ENCODE data around the gene GLG1. TPM values are rescaled to one million over a fixed set of nuclear protein-coding genes. Genes with fewer than 3 reads are reported as not detected.

GLG1 gene
- total RNA-seq, 4 donors from 2014 or later, result 77.0 to 154 (median 127) TPM

DNA sequence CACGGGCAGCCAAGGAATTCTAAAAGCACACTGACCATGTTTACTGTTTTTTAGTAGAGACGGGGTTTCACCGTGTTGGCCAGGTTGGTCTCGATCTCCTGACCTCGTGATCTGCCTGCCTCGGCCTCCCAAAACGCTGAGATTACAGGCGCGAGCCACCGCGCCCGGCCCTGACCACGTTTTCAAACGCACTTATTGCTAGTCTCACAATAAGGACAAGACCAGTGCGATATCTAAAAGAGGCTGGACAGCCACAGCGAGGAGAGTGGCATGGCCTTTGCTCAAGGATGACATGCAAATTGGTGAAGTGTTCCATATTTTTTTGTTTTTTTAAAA, 150.7 kb downstream of the GLG1 start:
- WGBS, 2 donors (ENCODE audit: low coverage in 1 of 2), result 97 to 100% methylated on average over 11 to 16 of the region's 16 CpGs
- no peaks in the 10 kb centered on the region for H3K27me3 ChIP-seq
- TF ChIP-seq POLR2AphosphoS5 (IDR thresholded peaks at IDR 0.05) (no peak), EP300 (IDR thresholded peaks at IDR 0.05; ENCODE audit: low read depth) (no peak), POLR2A (IDR thresholded peaks at IDR 0.05) (no peak)
- TF ChIP-seq, protein P1, sequence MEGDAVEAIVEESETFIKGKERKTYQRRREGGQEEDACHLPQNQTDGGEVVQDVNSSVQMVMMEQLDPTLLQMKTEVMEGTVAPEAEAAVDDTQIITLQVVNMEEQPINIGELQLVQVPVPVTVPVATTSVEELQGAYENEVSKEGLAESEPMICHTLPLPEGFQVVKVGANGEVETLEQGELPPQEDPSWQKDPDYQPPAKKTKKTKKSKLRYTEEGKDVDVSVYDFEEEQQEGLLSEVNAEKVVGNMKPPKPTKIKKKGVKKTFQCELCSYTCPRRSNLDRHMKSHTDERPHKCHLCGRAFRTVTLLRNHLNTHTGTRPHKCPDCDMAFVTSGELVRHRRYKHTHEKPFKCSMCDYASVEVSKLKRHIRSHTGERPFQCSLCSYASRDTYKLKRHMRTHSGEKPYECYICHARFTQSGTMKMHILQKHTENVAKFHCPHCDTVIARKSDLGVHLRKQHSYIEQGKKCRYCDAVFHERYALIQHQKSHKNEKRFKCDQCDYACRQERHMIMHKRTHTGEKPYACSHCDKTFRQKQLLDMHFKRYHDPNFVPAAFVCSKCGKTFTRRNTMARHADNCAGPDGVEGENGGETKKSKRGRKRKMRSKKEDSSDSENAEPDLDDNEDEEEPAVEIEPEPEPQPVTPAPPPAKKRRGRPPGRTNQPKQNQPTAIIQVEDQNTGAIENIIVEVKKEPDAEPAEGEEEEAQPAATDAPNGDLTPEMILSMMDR (IDR thresholded peaks at IDR 0.05), result no peak
- peak overlapping the region in 1 of 4 donors; percentile 30 for H3K27ac ChIP-seq
- DNase-seq, result no peak
- no peaks in the 10 kb centered on the region for H3K4me1 ChIP-seq
- intact Hi-C loops (cut with DNase I; ENCODE audit: low total_unique reads), result no loop called here
- in situ Hi-C loops (cut with MboI; ENCODE audit: low pct_ligation_motif_present in 1 of 4, low pct_unique_long_range_greater_than_20kb in 1 of 4, low sequenced_read_pairs in 3 of 4), result loop anchor here in 2 of 4 donors (25.0 kb wide), 1 partner anchor 156 kb away; the partner anchor contains the start of gene GLG1 (in 2 of the 2)
- peaks cover 0 to 65% (median 15%) of the 10 kb centered on the region in 4 donors for H3K36me3 ChIP-seq
- no peaks in the 10 kb centered on the region for H3K9me3 ChIP-seq
- H3K4me3 ChIP-seq, result no peak overlapping the region

DNA sequence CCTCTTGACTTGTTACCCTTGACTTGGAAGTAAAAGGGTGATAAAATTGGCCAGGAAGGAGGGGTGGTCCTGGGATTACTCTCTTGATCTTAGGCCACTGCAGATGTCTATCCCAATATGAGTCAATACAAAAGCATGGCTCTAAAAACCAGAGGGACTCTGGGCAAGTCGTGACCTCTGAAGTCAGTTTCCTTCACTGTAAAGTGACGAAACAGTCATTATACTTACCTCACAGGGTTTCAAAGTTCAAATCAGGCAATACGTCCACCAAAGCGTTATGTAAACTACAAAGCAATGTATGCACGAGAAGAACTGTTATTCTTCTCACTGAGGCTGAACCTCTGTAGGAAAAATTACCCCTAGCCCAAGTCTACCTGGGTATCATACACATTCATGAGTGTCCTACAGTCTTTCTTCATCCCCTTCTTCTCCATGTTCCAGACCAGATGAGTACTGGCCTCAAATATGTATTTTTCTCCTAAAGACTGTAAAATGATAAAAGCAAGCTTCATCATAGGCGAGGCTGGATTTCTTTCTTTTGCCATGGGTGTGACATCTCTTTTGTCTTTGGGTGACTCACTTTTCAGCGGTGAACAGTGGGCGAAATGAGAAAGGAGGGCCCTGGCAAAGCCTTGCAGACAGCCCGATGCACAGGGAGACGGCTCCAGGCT, 151.2 kb downstream of the GLG1 start:
- no peak for TF ChIP-seq POLR2AphosphoS5 (IDR thresholded peaks at IDR 0.05)
- TF ChIP-seq EP300 (IDR thresholded peaks at IDR 0.05; ENCODE audit: low read depth), result no peak
- TF ChIP-seq, protein P1 (IDR thresholded peaks at IDR 0.05), result no peak
- TF ChIP-seq POLR2A (IDR thresholded peaks at IDR 0.05), result no peak
- H3K27ac ChIP-seq, result no peak overlapping the region
- H3K4me1 ChIP-seq, result no peaks in the 10 kb centered on the region
- intact Hi-C loops (cut with DNase I; ENCODE audit: low total_unique reads) (no loop called here), in situ Hi-C loops (cut with MboI; ENCODE audit: low pct_ligation_motif_present in 1 of 4, low pct_unique_long_range_greater_than_20kb in 1 of 4, low sequenced_read_pairs in 3 of 4) (loop anchor here in 2 of 4 donors (25.0 kb wide), 1 partner anchor 157 kb away; the partner anchor contains the start of gene GLG1 (in 2 of the 2))
- no peak overlapping the region for H3K4me3 ChIP-seq
- DNase-seq, result no peak
- WGBS, 2 donors (ENCODE audit: low coverage in 1 of 2), result 76 to 83% methylated on average over 9 to 10 of the region's 10 CpGs
- peaks cover 0 to 60% (median 15%) of the 10 kb centered on the region in 4 donors for H3K36me3 ChIP-seq
- H3K27me3 ChIP-seq, result no peaks in the 10 kb centered on the region
- H3K9me3 ChIP-seq, result no peaks in the 10 kb centered on the region

DNA sequence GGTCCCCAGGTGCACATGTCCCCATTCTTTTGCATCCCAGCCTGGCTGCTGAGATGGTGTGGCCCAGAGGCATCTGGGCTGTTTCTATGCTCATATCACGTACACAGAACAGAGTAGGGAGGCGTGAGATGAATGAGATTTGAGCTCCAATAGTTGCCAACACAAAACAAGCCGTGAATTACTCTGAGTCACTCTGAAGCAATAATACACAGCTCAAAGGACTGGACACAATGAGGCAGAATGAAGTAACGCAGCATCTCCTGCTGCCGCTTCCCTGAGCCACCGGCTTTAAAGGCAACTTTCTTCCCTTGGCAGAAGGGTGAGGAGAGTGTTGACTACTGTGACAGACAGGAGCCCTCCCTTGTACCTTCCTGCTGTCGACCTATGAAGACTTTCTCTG, 151.7 kb downstream of the GLG1 start:
- 91 to 95% methylated on average over 7 of the region's 7 CpGs for WGBS, 2 donors (ENCODE audit: low coverage in 1 of 2)
- DNase-seq, result no peak
- in situ Hi-C loops (cut with MboI; ENCODE audit: low pct_ligation_motif_present in 1 of 4, low pct_unique_long_range_greater_than_20kb in 1 of 4, low sequenced_read_pairs in 3 of 4), result loop anchor here in 2 of 4 donors (25.0 kb wide), 1 partner anchor 157 kb away; the partner anchor contains the start of gene GLG1 (in 2 of the 2)
- H3K27ac ChIP-seq, result peak overlapping the region in 1 of 4 donors; percentile 30
- H3K9me3 ChIP-seq, result no peaks in the 10 kb centered on the region
- peaks cover 0 to 54% (median 15%) of the 10 kb centered on the region in 4 donors for H3K36me3 ChIP-seq
- H3K4me1 ChIP-seq, result peaks cover 0 to 5% (median under 1%) of the 10 kb centered on the region in 4 donors
- intact Hi-C loops (cut with DNase I; ENCODE audit: low total_unique reads), result no loop called here
- no peaks in the 10 kb centered on the region for H3K27me3 ChIP-seq
- TF ChIP-seq, protein P1 (IDR thresholded peaks at IDR 0.05), result no peak
- TF ChIP-seq EP300 (IDR thresholded peaks at IDR 0.05; ENCODE audit: low read depth) (no peak), POLR2AphosphoS5 (IDR thresholded peaks at IDR 0.05) (no peak), POLR2A (IDR thresholded peaks at IDR 0.05) (no peak)
- H3K4me3 ChIP-seq, result no peak overlapping the region

DNA sequence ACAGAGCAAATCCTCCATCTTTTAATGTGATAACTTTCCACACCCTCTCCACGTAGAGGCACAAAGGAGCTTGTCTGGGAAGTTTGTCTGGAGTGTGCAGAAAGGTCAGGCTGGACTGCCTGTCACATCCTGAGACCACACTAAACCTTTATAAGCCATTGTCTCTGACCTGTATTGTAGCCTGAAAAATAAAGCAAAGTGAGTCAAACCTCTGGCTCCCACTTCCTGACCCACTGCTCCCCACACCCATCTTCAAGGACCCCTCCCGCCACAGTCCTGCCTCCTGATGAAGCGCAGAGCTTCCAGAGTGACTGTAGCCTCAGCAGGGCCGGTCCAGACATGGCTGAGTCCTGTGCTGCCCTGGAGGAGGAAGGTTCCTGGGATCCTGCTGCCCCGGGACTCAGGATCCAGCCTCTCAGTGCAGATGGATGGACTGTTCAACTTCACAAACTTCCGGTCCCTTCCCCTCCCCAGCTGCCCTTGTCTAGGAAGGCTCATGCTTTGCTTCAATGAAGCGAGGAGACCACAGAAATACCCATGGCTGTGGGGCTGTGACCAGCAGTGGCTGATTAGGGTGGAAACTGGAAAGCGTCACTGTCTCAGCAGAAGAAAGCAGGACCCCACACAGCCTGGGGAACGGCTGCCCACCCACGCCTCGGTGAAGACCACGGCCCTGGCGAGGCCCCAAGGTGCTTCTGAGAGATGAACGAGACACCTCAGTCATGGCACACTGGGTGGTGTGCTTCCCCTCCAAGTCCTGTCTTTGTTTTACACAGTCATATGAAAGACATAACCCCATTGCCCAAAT, 154.8 kb downstream of the GLG1 start:
- Histone ChIP-seq H3K4me1 (peaks cover 6 to 32% (median 16%) of the 10 kb centered on the region in 4 donors), H3K4me3 (no peak overlapping the region), H3K27ac (no peak overlapping the region), H3K9me3 (no peaks in the 10 kb centered on the region), H3K27me3 (no peaks in the 10 kb centered on the region), H3K36me3 (peaks cover 0 to 31% (median 13%) of the 10 kb centered on the region in 4 donors)
- no peak for TF ChIP-seq EP300 (IDR thresholded peaks at IDR 0.05; ENCODE audit: low read depth)
- TF ChIP-seq POLR2AphosphoS5 (IDR thresholded peaks at IDR 0.05), result no peak
- TF ChIP-seq POLR2A (IDR thresholded peaks at IDR 0.05), result no peak
- TF ChIP-seq, protein P1 (IDR thresholded peaks at IDR 0.05), result no peak
- WGBS, 2 donors (ENCODE audit: low coverage in 1 of 2), result 60 to 80% methylated on average over 1 to 14 of the region's 14 CpGs
- no peak for DNase-seq
- intact Hi-C loops (cut with DNase I; ENCODE audit: low total_unique reads) (no loop called here), in situ Hi-C loops (cut with MboI; ENCODE audit: low pct_ligation_motif_present in 1 of 4, low pct_unique_long_range_greater_than_20kb in 1 of 4, low sequenced_read_pairs in 3 of 4) (loop anchor here in 2 of 4 donors (25.0 kb wide), 1 partner anchor 160 kb away; the partner anchor contains the start of gene GLG1 (in 2 of the 2))

Measured in transverse colon (tissue), 4 donors.